ENCODE measurements around the gene RHEB. TPM values are rescaled to one million over a fixed set of nuclear protein-coding genes. Genes with fewer than 3 reads are reported as not detected.

The RHEB gene
- polyA plus RNA-seq, 3 donors = 111 to 130 (median 130) TPM

DNA sequence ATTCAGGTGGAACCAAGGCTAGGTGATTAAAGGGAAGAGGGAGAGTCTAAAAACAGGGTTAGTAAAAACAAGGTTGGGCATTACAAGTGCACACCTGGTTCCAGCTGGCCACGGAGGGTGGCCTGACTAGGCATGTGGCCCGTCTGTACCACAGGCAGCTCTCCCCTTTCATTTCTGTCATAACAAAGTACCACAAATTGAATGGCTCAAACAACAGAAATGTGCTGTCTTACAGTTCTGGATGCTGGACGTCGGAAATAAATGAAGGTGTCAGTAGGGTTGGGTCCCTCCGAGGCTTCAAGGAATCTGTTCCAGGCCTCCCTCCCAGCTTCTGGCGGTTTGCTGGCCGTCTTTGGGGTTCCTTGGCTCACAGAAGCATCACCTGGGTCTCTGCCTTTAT is 96.5 kb downstream of the RHEB start:
- DNase-seq = no peak

GRCh38 chr7:151422212-151422611 is 97.5 kb downstream of the RHEB start:
- DNase-seq = no peak

DNA sequence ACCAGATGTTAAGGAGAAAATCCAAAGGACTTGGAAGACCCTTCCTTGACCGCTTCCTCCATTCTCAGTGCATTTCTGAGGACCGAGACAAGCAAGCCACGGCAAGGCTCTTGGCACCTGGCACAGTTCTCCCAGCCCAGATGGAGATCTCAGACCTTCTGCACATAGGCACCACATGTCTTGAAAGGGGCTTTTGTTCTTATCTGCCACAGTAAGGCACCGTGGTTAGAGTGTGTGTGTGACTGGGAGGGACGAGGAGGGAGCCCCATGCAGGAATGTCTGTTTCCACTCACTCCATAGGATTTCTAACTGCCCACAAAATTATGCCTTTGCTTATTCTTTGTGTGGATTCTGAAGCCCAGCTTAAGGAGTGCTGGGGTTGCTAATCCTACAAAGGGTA is 99.6 kb downstream of the RHEB start:
- no peak for DNase-seq

DNA sequence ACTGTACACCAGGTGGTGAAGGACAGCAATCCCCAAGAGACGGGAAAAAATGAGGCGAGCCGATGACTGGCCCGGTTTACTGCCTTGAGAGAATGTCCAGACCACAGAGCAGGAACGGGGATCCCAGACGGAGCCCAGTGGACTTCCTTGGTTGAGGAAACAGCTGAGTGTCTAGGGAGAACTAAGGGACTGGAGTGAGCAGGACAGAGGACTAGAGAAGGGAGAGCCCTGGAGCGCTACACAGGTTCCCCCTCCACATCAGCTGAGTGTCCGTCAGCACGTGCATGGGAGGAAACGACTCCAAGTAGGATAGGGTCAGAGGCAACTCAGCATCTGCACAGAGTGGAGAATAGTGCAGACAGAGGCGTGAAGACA is 102.8 kb downstream of the RHEB start:
- no peak for DNase-seq

DNA sequence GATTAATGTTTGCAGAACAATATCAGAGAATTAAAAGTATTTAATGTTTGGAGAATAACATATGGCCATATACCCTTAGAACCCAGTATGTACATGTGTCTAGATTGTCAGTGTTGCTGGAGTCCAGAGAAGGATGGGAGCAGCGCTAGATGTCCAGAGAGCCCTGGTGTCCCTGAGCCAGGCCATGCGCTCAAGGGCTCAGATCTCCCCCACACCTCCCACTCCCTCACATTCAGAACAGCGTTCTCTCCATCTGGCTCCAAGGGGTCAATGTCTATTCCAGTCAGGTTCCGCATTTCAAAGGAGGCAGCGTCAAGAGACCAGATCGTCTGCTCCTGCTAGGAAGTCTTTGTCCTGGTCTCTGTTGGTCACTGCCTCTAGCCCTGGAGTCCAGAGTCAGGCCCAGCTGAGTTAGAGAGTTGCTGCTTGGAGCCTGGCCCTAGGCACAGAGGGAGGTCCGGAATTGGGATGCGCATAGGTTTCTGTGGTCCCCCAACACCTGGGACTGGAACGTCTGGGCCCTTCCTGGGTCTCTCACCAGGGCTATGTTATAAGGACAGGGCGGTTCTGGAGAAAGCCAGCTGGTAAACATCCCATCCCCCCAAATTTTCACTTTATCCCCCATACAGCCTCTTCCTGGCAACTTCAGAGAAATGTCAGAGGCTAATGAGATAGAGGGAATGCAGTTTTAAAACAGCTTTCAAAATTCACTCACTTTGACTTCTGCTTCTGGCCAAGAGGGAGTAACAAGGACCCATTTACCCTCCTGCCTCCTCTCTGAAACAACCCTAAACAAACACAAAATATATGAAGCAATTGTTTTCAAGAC is 103.4 kb downstream of the RHEB start:
- DNase-seq = no peak

Other genes with a start within 250 kb of the RHEB start
- 10 to 100 TPM; 75.7 to 82.8 (median 76.3) TPM for gene NUB1, start 178.1 kb downstream of the RHEB start, polyA plus RNA-seq (ENCODE audit: insufficient read length in 3 of 3)
- gene WDR86, start 109.9 kb downstream of the RHEB start, polyA plus RNA-seq (ENCODE audit: insufficient read length in 3 of 3) = 10 to 100 TPM; 34.9 to 49.6 (median 49.5) TPM
- 1 to 10 TPM; 2.5 to 5.1 (median 3.7) TPM for gene CRYGN, start 79.8 kb downstream of the RHEB start, polyA plus RNA-seq (ENCODE audit: insufficient read length in 3 of 3)

Data from renal pelvis (tissue), 4 donors.